Choroid plexus epithelial cell (primary cell): ENCODE measurements around the gene CRYGB.
A peak's percentile ranks its signal among the peaks of the same experiment; 100 is the strongest.
"Not testable (repeated sequence)": the region's sequence is repeated elsewhere in the genome, so short reads cannot be mapped to it uniquely, and the experiment has no call there.

Experiments used
- DNase-seq: peaks from one replicate; pipeline ENCODE4 v3.0.0-alpha.2; 2010; ENCODE audit warnings: low read depth
- H3K4me3 ChIP-seq: 2 replicates; pipeline ENCODE4 v1.5.1; 2011; ENCODE audit warnings: low read depth, mild to moderate bottlenecking, control low read depth, low read length, moderate library complexity
- TF ChIP-seq, protein P1 (sequence below): conservative IDR thresholded peaks from 2 replicates; pipeline ENCODE4 v1.5.1; 2011; ENCODE audit warnings: low read depth, mild to moderate bottlenecking, control low read depth, inconsistent platforms, low read length, moderate library complexity

CRYGB gene

DNA sequence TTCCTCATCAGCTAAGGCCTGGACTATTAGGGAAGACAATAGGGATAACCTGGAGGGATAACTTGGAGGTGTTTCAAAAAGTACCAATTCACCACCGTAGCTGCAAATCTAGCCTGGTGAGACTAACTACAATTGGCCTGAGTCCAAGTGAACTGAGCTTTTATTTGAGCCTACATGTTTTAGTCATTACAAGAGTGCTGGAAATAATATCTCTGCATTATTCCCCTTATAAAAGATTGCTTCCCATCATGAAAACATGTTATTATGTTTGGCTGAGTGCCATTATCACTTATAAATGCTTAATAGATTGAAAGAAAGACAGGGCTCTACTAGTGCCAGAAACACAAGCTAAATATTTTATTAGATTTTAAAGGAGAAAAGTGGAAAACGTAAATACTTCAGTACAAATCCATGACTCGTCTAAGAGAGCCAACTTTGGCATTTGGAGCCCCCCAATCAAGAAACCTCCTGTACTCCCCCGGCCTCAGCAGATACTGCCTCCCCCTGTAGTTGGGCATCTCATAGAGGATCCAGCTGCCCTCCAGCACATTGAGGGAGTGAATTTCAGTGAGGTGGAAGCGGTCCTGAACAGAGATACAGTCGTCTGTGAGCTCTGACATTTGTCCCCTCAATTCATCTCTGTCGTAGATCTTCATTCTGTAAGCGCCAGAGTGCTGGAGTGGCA lies 3.6 kb downstream of the CRYGB start:
- DNase-seq = peak; percentile 33
- TF ChIP-seq, protein P1, sequence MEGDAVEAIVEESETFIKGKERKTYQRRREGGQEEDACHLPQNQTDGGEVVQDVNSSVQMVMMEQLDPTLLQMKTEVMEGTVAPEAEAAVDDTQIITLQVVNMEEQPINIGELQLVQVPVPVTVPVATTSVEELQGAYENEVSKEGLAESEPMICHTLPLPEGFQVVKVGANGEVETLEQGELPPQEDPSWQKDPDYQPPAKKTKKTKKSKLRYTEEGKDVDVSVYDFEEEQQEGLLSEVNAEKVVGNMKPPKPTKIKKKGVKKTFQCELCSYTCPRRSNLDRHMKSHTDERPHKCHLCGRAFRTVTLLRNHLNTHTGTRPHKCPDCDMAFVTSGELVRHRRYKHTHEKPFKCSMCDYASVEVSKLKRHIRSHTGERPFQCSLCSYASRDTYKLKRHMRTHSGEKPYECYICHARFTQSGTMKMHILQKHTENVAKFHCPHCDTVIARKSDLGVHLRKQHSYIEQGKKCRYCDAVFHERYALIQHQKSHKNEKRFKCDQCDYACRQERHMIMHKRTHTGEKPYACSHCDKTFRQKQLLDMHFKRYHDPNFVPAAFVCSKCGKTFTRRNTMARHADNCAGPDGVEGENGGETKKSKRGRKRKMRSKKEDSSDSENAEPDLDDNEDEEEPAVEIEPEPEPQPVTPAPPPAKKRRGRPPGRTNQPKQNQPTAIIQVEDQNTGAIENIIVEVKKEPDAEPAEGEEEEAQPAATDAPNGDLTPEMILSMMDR = no peak
- no peak overlapping the region for H3K4me3 ChIP-seq

DNA sequence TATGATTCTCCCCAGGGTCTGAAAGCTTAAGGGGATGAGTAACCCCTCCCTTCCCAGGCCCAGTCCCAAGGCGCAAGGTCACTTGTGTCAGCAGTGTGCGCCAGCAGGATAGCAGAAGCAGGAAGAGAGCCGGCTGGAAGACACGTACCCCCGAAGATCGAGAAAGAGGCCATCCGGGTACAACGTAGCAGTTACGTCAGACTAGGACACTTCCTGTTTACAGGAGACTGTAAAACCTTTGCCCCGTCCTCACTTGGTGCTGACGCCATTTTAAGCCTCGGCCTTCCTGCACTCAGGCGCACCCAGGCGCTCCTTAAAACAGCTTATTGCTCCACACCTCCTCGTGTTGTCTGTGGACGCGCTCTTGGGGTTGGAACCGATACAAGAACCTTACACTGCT lies 6.5 kb downstream of the CRYGB start:
- no peak for DNase-seq
- TF ChIP-seq, protein P1 = no peak

DNA sequence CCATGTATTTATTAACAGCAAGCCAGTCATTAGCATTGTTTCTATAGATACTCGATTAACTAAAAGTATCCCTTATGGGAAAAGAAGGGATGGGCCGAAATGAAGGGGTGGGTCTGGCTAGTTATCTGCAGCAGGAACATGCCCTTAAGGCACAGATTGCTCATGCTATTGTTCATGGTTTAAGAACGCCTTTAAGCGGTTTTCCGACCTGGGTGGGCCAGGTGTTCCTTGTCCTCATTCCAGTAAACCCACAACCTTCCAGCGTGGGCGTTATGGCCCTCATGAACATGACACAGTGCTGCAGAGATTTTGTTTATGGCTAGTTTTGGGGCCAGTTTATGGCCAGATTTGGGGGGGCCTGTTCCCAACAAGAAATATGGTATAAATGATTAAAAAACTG lies 7.6 kb downstream of the CRYGB start:
- not testable (repeated sequence) for DNase-seq, H3K4me3 ChIP-seq

More for the DNA sequence above, 6.5 kb downstream of the CRYGB start:
- no peak overlapping the region for H3K4me3 ChIP-seq

DNA sequence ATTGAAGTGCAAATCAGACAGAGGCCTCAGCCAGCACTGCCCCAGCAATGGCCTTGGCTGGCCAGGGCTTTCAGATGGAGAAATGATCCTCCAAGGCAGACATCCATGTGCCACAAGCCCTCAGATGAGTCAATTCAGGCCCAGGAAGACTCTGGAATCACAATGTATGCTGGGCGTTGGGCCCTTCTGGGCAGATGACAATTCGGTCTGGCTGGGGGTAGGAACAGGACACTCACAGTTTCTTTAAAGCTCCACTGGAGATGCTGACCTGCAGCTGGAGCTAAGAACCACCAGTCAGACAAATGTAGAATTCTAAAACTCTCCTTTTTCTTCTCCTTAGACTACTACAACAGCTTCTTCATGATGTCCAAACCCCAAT lies 9.3 kb downstream of the CRYGB start:
- no peak overlapping the region for H3K4me3 ChIP-seq
- no peak for DNase-seq
- TF ChIP-seq, protein P1 = no peak

DNA sequence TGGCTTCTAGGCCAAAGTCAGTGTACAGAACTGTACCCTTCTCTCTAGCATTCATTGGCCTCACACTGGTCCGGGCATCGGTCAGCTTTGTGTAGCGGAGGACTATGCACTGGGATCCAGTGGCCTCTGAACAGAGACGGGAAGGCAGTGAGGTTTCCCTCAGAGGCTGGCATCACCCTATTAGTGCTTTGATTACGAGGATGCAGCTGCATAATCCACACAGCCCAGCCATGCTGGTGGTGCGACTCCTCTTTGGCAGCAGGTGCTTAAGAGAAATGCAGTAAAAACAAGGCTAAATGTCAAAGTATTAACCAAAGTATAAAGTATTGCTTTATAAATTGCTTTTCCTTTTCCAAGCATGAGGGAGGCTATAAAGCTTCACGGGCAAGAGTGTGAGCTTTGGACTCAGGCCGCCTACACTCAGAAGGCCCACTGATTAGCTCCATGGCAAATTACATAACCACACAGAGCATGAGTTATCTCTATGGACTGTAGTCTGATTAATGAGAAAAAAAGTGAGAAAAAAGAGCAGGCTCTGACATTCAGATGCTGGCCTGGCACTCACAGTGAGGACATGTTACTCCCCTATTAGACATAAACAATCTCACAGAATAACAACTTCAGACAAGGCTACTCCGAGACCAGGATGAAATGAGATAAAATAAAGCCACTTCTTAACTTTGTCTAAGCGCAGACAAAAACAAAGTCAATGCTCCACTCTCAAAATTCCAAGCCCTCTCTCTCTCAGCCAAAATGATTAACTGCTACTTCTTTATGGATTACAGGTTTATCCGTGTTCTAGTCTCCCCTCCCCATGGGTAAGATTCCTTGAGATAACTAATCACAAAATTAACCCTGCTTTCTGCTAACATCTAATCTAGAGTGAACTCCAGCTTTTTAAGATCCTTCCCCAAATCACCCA lies 9.9 kb downstream of the CRYGB start:
- TF ChIP-seq, protein P1 = no peak
- no peak for DNase-seq
- no peak overlapping the region for H3K4me3 ChIP-seq

DNA sequence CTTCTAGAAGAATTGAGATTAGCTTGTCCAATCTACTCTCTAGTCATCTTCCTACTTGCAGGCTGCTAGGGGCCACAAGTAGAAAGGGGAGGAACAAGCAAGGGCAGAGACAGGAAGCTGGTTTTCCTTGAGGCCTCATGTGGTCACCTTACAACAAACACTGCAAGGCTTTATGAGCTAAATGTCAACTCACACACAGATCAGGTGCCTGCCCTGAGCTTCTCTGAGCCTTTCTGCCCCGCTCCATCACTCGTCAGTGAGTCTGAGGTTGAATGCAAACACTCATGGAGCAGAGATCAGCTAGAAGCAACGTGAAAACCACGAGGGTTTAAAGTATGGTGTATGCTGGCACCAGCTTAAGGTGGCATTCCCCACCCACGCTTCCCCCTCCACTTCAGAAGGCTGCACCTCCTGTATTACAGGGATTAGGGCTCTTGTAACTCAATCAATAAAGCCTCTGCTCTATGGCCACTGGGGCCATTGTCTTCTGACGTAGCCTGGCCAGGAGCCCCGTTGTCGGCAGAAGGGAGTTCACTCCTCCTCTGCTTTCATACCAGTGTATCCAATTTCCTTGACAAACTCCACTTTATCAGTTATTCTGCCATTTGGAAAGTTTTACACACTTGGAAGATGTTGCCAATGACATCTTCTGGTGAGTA lies 10.9 kb downstream of the CRYGB start:
- DNase-seq = no peak
- TF ChIP-seq, protein P1 = no peak
- no peak overlapping the region for H3K4me3 ChIP-seq

DNA sequence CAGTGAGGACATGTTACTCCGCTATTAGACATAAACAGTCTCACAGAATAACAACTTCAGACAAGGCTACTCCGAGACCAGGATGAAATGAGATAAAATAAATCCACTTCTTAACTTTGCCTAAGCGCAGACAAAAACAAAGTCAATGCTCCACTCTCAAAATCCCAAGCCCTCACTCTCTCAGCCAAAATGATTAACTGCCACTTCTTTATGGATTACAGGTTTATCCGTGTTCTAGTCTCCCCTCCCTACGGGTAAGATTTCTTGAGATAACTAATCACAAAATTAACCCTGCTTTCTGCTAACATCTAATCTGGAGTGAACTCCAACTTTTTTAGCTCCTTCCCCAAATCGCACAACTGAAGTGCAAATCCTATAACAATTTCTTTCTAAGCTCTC lies 15.2 kb downstream of the CRYGB start:
- TF ChIP-seq, protein P1 = no peak
- no peak for DNase-seq
- no peak overlapping the region for H3K4me3 ChIP-seq
